IMR-90 (cell line): Measurements from ENCODE around the gene MAP3K15. TPM values are rescaled to one million over a fixed set of nuclear protein-coding genes. Genes with fewer than 3 reads are reported as not detected.

Source experiments
- ATAC-seq: fragments of 200-7000 bp; cut with Tn5 transposase; 2 replicates; pipeline ENCODE4 v1.9.1; 2020; ENCODE audit warnings: low read depth, mild to moderate bottlenecking, moderate library complexity
- BruUV-seq: library from RNA; stranded (reverse); fragments of 400-500 nt; replicated peaks from 2 replicates; lab custom pipeline; 2021; lab: Mats Ljungman, UMichigan
- CTCF ChIA-PET: fragments of 300-600 bp; formaldehyde crosslinking; extraction: SDS; loops from one replicate; lab custom pipeline; 2021; ENCODE audit warnings: antibody characterized with exemption; lab: Yijun Ruan, JAX
- POLR2A ChIA-PET: fragments of 300-600 bp; sonication (Branson Sonifier 250); formaldehyde crosslinking; loops from one replicate; lab custom pipeline; 2022; ENCODE audit warnings: antibody characterized with exemption; ENCODE audit not compliant: unreplicated experiment; lab: Charles Lee
- DNase-seq: peaks from one replicate; pipeline ENCODE4 v3.0.0; 2013
- H2AFZ ChIP-seq: replicated peaks from 2 replicates; pipeline ENCODE3; 2013; ENCODE audit warnings: low read length, mild to moderate bottlenecking; ENCODE audit not compliant: poor library complexity
- H2AK5ac ChIP-seq: 2 replicates; pipeline ENCODE4 v1.6.1; 2013; ENCODE audit warnings: low read depth, low read length, inconsistent platforms
- H2AK9ac ChIP-seq: replicated peaks from 2 replicates; pipeline ENCODE3; 2013; ENCODE audit warnings: mild to moderate bottlenecking, low read depth, low read length, moderate library complexity; ENCODE audit not compliant: poor library complexity
- H2BK120ac ChIP-seq: 2 replicates; pipeline ENCODE4 v1.6.1; 2013; ENCODE audit warnings: low read depth, low read length, inconsistent platforms
- H2BK15ac ChIP-seq: 3 replicates; pipeline ENCODE4 v1.6.1; 2013; ENCODE audit warnings: low read depth, low read length, inconsistent platforms
- H2BK20ac ChIP-seq: 2 replicates; pipeline ENCODE4 v1.6.1; 2013; ENCODE audit warnings: low read depth, mild to moderate bottlenecking, inconsistent platforms, low read length, moderate library complexity
- H2BK5ac ChIP-seq: 2 replicates; pipeline ENCODE4 v1.6.1; 2013; ENCODE audit warnings: mild to moderate bottlenecking, low read depth, low read length, inconsistent platforms; ENCODE audit not compliant: poor library complexity, severe bottlenecking
- H3K14ac ChIP-seq: replicated peaks from 2 replicates; pipeline ENCODE4 v1.6.1; 2013; ENCODE audit warnings: low read depth, low read length, inconsistent platforms
- H3K18ac ChIP-seq: 2 replicates; pipeline ENCODE4 v1.6.1; 2013; ENCODE audit warnings: low read depth, low read length, control low read depth
- H3K23ac ChIP-seq: 2 replicates; pipeline ENCODE4 v1.6.1; 2013; ENCODE audit warnings: low read depth, low read length, inconsistent platforms
- H3K27ac ChIP-seq: 2 replicates; pipeline ENCODE4 v1.5.1; 2013; ENCODE audit warnings: mild to moderate bottlenecking, control low read depth, low read length; ENCODE audit not compliant: insufficient read depth
- H3K27me3 ChIP-seq: 2 replicates; pipeline ENCODE4 v1.6.1; 2013; ENCODE audit warnings: low read length; ENCODE audit not compliant: control insufficient read depth, insufficient read depth
- H3K36me3 ChIP-seq: 2 replicates; pipeline ENCODE4 v1.6.1; 2013; ENCODE audit warnings: low read length, mixed read lengths; ENCODE audit not compliant: control insufficient read depth, insufficient read depth
- H3K4ac ChIP-seq: 2 replicates; pipeline ENCODE4 v1.6.1; 2013; ENCODE audit warnings: low read depth, low read length, inconsistent platforms
- H3K4me1 ChIP-seq: 2 replicates; pipeline ENCODE4 v1.6.1; 2013; ENCODE audit warnings: low read length, mixed read lengths; ENCODE audit not compliant: control insufficient read depth, insufficient read depth
- H3K4me2 ChIP-seq: 2 replicates; pipeline ENCODE4 v1.6.1; 2013; ENCODE audit warnings: low read depth, mild to moderate bottlenecking, control low read depth, low read length, moderate library complexity
- H3K4me3 ChIP-seq: 2 replicates; pipeline ENCODE4 v1.5.1; 2013; ENCODE audit warnings: low read depth, mild to moderate bottlenecking, control low read depth, low read length, moderate library complexity; ENCODE audit not compliant: insufficient read depth
- H3K56ac ChIP-seq: 2 replicates; pipeline ENCODE4 v1.6.1; 2013; ENCODE audit warnings: low read length, inconsistent platforms; ENCODE audit not compliant: insufficient read depth; ENCODE audit errors: extremely low read depth
- H3K79me1 ChIP-seq, 2 experiments: 2 replicates each; pipeline ENCODE4 v1.6.1; 2013; ENCODE audit warnings: low read length in 2 of 2, inconsistent platforms in 1 of 2, low read depth in 1 of 2
- H3K9ac ChIP-seq: 2 replicates; pipeline ENCODE4 v1.6.1; 2013; ENCODE audit warnings: low read depth, low read length, control low read depth
- H3K9me1 ChIP-seq: 2 replicates; pipeline ENCODE4 v1.6.1; 2013; ENCODE audit warnings: low read length, inconsistent platforms; ENCODE audit not compliant: insufficient read depth
- H3K9me3 ChIP-seq: 2 replicates; pipeline ENCODE4 v1.6.1; 2013; ENCODE audit warnings: low read length; ENCODE audit not compliant: control insufficient read depth, insufficient read depth
- H4K20me1 ChIP-seq: 2 replicates; pipeline ENCODE4 v1.6.1; 2013; ENCODE audit warnings: low read length, inconsistent platforms; ENCODE audit not compliant: insufficient read depth
- H4K5ac ChIP-seq: 2 replicates; pipeline ENCODE4 v1.6.1; 2013; ENCODE audit warnings: mild to moderate bottlenecking, low read depth, low read length, control low read depth
- H4K8ac ChIP-seq, 2 experiments: 2 replicates each; pipeline ENCODE4 v1.6.1; 2013; ENCODE audit warnings: low read depth in 2 of 2, low read length in 2 of 2, control low read depth in 1 of 2, inconsistent platforms in 1 of 2
- H4K91ac ChIP-seq: 2 replicates; pipeline ENCODE4 v1.6.1; 2013; ENCODE audit warnings: low read depth, low read length, inconsistent platforms; ENCODE audit not compliant: insufficient read depth
- BHLHE40 ChIP-seq: fragments of 150-350 bp; IDR thresholded peaks from 2 replicates; pipeline ENCODE4 v1.6.1; 2016; ENCODE audit warnings: mild to moderate bottlenecking, low read depth, low read length
- CEBPB ChIP-seq: IDR thresholded peaks from 2 replicates; pipeline ENCODE4 v1.6.1; 2012; ENCODE audit warnings: low read depth, low read length, improper control_type of control experiment
- CHD1 ChIP-seq: IDR thresholded peaks from 2 replicates; pipeline ENCODE4 v1.6.1; 2012; ENCODE audit warnings: low read depth, low read length, improper control_type of control experiment
- FOS ChIP-seq: fragments of 150-350 bp; IDR thresholded peaks from 2 replicates; pipeline ENCODE4 v1.6.1; 2016; ENCODE audit warnings: low read depth, low read length
- MAFK ChIP-seq: IDR thresholded peaks from 2 replicates; pipeline ENCODE4 v1.6.1; 2012; ENCODE audit warnings: low read depth, low read length, improper control_type of control experiment
- MAZ ChIP-seq: IDR thresholded peaks from 2 replicates; pipeline ENCODE4 v1.6.1; 2012; ENCODE audit warnings: low read depth, mild to moderate bottlenecking, low read length, improper control_type of control experiment, moderate library complexity, borderline replicate concordance
- MXI1 ChIP-seq: IDR thresholded peaks from 2 replicates; pipeline ENCODE4 v1.6.1; 2012; ENCODE audit warnings: low read depth, mild to moderate bottlenecking, low read length, moderate library complexity, borderline replicate concordance
- NFE2L2 ChIP-seq: fragments of 150-350 bp; IDR thresholded peaks from 2 replicates; pipeline ENCODE4 v1.6.1; 2016; ENCODE audit warnings: low read depth, mild to moderate bottlenecking, low read length
- POLR2A ChIP-seq: IDR thresholded peaks from 2 replicates; pipeline ENCODE4 v1.6.1; 2012; ENCODE audit warnings: mild to moderate bottlenecking, low read depth, low read length
- RAD21 ChIP-seq: IDR thresholded peaks from 2 replicates; pipeline ENCODE4 v1.6.1; 2012; ENCODE audit warnings: low read length, improper control_type of control experiment
- RCOR1 ChIP-seq: IDR thresholded peaks from 2 replicates; pipeline ENCODE4 v1.6.1; 2012; ENCODE audit warnings: mild to moderate bottlenecking, low read length, improper control_type of control experiment; ENCODE audit not compliant: insufficient replicate concordance
- RFX5 ChIP-seq: IDR thresholded peaks from 2 replicates; pipeline ENCODE4 v1.8.0; 2012; ENCODE audit warnings: low read depth, mild to moderate bottlenecking, low read length, moderate library complexity
- SMC3 ChIP-seq: fragments of 150-350 bp; IDR thresholded peaks from 2 replicates; pipeline ENCODE4 v1.6.1; 2016; ENCODE audit warnings: low read depth, mild to moderate bottlenecking, antibody characterized with exemption, low read length, moderate library complexity
- WGBS, 2 experiments: methylation state at CpG; one replicate each; pipeline versions ENCODE4 v1.1.5 to v1.1.7; 2013; ENCODE audit warnings: missing lambda C conversion rate in 2 of 2; ENCODE audit not compliant: insufficient read length in 1 of 2; ENCODE audit errors: extremely low coverage in 2 of 2; 5-methylcytosine and 5-hydroxymethylcytosine counted together
- dilution Hi-C: fragments of 300-500 bp; cut with HindIII; formaldehyde crosslinking; loops from one replicate; pipeline ENCODE4 v1.14.3; 2018; ENCODE audit warnings: low sequenced_read_pairs; ENCODE audit not compliant: unreplicated experiment
- in situ Hi-C: fragments of 300-500 bp; cut with MboI; formaldehyde crosslinking; loops from 3 replicates; pipeline ENCODE4 v1.14.3; 2019; ENCODE audit warnings: low sequenced_read_pairs, inconsistent platforms, mixed read lengths
- intact Hi-C: fragments of 100-400 bp; cut with micrococcal nuclease; formaldehyde crosslinking; loops from 2 replicates; pipeline ENCODE4 v1.10.0; 2022
- polyA plus RNA-seq, 3 experiments: library from polyadenylated mRNA; depleted of rRNA; stranded (reverse); fragments of >200 nt; gene quantifications; 2 replicates each; pipeline ENCODE4 v1.2.3, GENCODE V29; 2012; ENCODE audit warnings: low replicate concordance in 1 of 3
- total RNA-seq: library from RNA; depleted of rRNA; stranded (reverse); fragments of >200 nt; gene quantifications from 2 replicates; pipeline ENCODE4 v1.2.3, GENCODE V29; 2012
- TF ChIP-seq, protein P1 (sequence below): fragments of 150-350 bp; IDR thresholded peaks from 2 replicates; pipeline ENCODE4 v1.6.1; 2017; ENCODE audit warnings: mild to moderate bottlenecking, antibody characterized with exemption, low read length, low read depth
- TF ChIP-seq, protein P2 (sequence below): fragments of 150-350 bp; IDR thresholded peaks from 2 replicates; pipeline ENCODE4 v1.6.1; 2016; ENCODE audit warnings: low read depth, mild to moderate bottlenecking, low read length, moderate library complexity, borderline replicate concordance
- TF ChIP-seq, protein P3 (sequence below): conservative IDR thresholded peaks from 2 replicates; pipeline ENCODE4 v1.5.1; 2012; ENCODE audit warnings: mild to moderate bottlenecking, low read depth, low read length, improper control_type of control experiment

Gene MAP3K15
- total and polyA plus RNA-seq, 2 of the 4 experiments (the other 2 are of a cell fraction): under 0.01 to 0.10 TPM

DNA sequence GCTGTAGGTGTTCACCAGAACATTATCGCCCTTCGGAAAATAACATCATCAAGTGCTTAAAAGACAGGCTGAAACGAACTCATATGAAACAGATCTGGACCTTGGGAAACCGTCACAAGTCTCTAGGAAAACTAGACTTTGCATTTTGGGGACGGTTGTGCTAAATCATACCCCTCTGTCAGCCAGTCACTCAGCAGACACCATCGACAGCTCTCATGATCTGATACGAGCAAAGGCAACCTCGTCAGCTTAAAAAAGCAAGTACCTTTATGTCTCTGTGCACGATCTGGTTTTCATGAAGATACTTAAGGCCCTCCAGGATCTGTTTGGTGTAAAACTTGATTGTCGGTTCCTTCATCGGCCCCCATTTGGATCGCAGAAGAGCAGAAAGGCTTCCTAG lies 123.2 kb downstream of the MAP3K15 start:
- H3K4me1 ChIP-seq: no peaks in the 10 kb centered on the region
- no peak overlapping the region for H3K4ac ChIP-seq
- H2BK15ac ChIP-seq: no peak overlapping the region
- H3K4me2 ChIP-seq: no peak overlapping the region
- TF ChIP-seq SMC3: no peak
- no peak for TF ChIP-seq RAD21
- no peak for TF ChIP-seq BHLHE40
- TF ChIP-seq, protein P1, sequence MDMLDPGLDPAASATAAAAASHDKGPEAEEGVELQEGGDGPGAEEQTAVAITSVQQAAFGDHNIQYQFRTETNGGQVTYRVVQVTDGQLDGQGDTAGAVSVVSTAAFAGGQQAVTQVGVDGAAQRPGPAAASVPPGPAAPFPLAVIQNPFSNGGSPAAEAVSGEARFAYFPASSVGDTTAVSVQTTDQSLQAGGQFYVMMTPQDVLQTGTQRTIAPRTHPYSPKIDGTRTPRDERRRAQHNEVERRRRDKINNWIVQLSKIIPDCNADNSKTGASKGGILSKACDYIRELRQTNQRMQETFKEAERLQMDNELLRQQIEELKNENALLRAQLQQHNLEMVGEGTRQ: no peak
- no peak for TF ChIP-seq CHD1
- no peak for TF ChIP-seq MAZ
- TF ChIP-seq, protein P2, sequence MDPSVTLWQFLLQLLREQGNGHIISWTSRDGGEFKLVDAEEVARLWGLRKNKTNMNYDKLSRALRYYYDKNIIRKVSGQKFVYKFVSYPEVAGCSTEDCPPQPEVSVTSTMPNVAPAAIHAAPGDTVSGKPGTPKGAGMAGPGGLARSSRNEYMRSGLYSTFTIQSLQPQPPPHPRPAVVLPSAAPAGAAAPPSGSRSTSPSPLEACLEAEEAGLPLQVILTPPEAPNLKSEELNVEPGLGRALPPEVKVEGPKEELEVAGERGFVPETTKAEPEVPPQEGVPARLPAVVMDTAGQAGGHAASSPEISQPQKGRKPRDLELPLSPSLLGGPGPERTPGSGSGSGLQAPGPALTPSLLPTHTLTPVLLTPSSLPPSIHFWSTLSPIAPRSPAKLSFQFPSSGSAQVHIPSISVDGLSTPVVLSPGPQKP: no peak
- TF ChIP-seq, protein P3, sequence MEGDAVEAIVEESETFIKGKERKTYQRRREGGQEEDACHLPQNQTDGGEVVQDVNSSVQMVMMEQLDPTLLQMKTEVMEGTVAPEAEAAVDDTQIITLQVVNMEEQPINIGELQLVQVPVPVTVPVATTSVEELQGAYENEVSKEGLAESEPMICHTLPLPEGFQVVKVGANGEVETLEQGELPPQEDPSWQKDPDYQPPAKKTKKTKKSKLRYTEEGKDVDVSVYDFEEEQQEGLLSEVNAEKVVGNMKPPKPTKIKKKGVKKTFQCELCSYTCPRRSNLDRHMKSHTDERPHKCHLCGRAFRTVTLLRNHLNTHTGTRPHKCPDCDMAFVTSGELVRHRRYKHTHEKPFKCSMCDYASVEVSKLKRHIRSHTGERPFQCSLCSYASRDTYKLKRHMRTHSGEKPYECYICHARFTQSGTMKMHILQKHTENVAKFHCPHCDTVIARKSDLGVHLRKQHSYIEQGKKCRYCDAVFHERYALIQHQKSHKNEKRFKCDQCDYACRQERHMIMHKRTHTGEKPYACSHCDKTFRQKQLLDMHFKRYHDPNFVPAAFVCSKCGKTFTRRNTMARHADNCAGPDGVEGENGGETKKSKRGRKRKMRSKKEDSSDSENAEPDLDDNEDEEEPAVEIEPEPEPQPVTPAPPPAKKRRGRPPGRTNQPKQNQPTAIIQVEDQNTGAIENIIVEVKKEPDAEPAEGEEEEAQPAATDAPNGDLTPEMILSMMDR: no peak
- TF ChIP-seq MAFK: no peak
- TF ChIP-seq MXI1: no peak
- TF ChIP-seq RFX5: no peak
- no peak for TF ChIP-seq RCOR1
- no peak for TF ChIP-seq CEBPB
- no peak for TF ChIP-seq NFE2L2
- TF ChIP-seq FOS: no peak
- no peak for TF ChIP-seq POLR2A
- dilution Hi-C loops (no loop called here), intact Hi-C loops (no loop called here), in situ Hi-C loops (loop anchor here (25.0 kb wide), 1 partner anchor 670 kb away; no protein-coding TSS in a partner anchor)
- no peak overlapping the region for H2AK5ac ChIP-seq
- no peaks in the 10 kb centered on the region for H3K36me3 ChIP-seq
- no peaks in the 10 kb centered on the region for H3K9me1 ChIP-seq
- H3K56ac ChIP-seq: no peak overlapping the region
- no peak overlapping the region for H3K23ac ChIP-seq
- no peak overlapping the region for H2AFZ ChIP-seq
- H3K14ac ChIP-seq: no peak overlapping the region
- H2BK120ac ChIP-seq: no peak overlapping the region
- no peak overlapping the region for H2BK5ac ChIP-seq
- no peaks in the 10 kb centered on the region for H4K20me1 ChIP-seq
- no peak overlapping the region for H3K9ac ChIP-seq
- no peak overlapping the region for H3K27ac ChIP-seq
- H4K5ac ChIP-seq: no peak overlapping the region
- no peak overlapping the region for H2AK9ac ChIP-seq
- H4K91ac ChIP-seq: no peak overlapping the region
- H3K79me1 ChIP-seq: no peaks in the 10 kb centered on the region
- no peak overlapping the region for H3K18ac ChIP-seq
- H3K9me3 ChIP-seq: no peaks in the 10 kb centered on the region
- WGBS, 2 experiments: 62% methylated on average over 7 of the region's 12 CpGs; no CpG with 5 or more reads in 1 of the 2 experiments
- ChIA-PET POLR2A (no interaction called here), CTCF (no interaction called here)
- no peak overlapping the region for H3K4me3 ChIP-seq
- H4K8ac ChIP-seq: no peak overlapping the region
- no peak for DNase-seq
- no peak overlapping the region for H2BK20ac ChIP-seq
- no peak for ATAC-seq
- H3K27me3 ChIP-seq: no peaks in the 10 kb centered on the region
- BruUV-seq: no TSS peak
